ENCODE results near the gene GOLGA6L2.

DNA sequence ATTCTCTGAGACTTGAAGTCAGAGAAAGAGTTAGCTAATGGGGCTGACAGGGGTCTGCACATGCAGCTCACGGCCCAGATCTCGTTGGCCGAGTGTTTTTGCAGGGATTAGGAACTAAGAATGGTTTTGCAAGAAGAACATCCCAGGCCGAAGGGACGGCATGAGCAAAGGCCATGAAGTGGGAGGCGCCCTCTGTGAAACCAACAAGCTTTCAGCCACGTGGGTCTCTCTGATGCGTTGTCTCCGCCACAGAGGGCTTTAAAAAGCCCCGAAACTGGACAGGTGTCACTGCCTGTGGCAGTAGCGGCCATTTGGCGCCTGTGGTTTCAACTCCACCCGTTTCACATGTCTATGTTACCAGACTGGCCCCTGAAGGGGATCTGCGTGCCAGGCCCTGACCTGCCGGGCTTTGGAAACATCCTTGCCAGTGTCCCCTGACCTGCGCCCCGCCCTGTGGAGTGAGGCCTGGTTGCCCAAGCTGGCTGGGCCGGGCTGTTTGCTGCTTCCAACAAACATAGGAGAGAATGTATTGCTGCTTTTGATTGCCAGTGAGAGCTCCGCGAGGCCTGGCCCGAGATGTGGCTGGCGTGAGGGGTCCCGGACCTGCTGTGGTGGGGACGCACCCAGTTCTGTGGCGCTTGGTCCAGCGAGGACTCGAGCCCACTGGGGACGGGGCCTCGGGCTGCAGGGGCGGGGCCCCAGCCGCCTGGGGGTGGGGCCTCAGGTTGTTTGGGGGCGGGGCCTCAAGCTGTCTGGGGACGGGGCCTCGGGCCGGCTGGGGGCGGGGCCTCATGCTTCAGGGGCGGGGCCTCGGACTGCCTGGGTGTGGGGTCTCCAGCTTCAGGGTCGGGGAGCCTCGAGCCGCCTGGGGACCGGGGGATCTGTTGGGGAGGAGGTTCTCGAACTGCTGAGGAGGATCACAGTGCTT lies 30.4 kb downstream of the GOLGA6L2 start:
- TF ChIP-seq, protein P1, sequence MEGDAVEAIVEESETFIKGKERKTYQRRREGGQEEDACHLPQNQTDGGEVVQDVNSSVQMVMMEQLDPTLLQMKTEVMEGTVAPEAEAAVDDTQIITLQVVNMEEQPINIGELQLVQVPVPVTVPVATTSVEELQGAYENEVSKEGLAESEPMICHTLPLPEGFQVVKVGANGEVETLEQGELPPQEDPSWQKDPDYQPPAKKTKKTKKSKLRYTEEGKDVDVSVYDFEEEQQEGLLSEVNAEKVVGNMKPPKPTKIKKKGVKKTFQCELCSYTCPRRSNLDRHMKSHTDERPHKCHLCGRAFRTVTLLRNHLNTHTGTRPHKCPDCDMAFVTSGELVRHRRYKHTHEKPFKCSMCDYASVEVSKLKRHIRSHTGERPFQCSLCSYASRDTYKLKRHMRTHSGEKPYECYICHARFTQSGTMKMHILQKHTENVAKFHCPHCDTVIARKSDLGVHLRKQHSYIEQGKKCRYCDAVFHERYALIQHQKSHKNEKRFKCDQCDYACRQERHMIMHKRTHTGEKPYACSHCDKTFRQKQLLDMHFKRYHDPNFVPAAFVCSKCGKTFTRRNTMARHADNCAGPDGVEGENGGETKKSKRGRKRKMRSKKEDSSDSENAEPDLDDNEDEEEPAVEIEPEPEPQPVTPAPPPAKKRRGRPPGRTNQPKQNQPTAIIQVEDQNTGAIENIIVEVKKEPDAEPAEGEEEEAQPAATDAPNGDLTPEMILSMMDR (IDR thresholded peaks at IDR 0.05; ENCODE audit: low read depth, low read length), result no peak
- TF ChIP-seq POLR2A (IDR thresholded peaks at IDR 0.05; ENCODE audit: extremely low read depth, insufficient read length) (no peak), MYC (IDR thresholded peaks at IDR 0.05; ENCODE audit: low read depth, low read length) (no peak)
- TF ChIP-seq, protein P2, sequence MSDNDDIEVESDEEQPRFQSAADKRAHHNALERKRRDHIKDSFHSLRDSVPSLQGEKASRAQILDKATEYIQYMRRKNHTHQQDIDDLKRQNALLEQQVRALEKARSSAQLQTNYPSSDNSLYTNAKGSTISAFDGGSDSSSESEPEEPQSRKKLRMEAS (IDR thresholded peaks at IDR 0.05; ENCODE audit: low read depth, low read length), result no peak

Measured in NB4 (cell line).